GM19025 (cell line): Measurements from ENCODE around the gene SEMA5A.

Experiments
- ATAC-seq: cut with Tn5 transposase; IDR thresholded peaks from one replicate; pipeline ENCODE4 v1.9.1; 2021; ENCODE audit warnings: mild to moderate bottlenecking, low read depth, moderate library complexity; ENCODE audit not compliant: unreplicated experiment

The SEMA5A gene

GRCh38 chr5:9545992-9546851 lies at the start of gene SEMA5A:
SEMA5A (minus strand) TSS chr5:9546075; CDS start chr5:9379946, 166,129 bp downstream.
- ATAC-seq: peak; percentile 53

- ATAC-seq: no peak
These were observed 49.0 kb upstream of the SEMA5A start for GRCh38 chr5:9594913-9595312.

DNA sequence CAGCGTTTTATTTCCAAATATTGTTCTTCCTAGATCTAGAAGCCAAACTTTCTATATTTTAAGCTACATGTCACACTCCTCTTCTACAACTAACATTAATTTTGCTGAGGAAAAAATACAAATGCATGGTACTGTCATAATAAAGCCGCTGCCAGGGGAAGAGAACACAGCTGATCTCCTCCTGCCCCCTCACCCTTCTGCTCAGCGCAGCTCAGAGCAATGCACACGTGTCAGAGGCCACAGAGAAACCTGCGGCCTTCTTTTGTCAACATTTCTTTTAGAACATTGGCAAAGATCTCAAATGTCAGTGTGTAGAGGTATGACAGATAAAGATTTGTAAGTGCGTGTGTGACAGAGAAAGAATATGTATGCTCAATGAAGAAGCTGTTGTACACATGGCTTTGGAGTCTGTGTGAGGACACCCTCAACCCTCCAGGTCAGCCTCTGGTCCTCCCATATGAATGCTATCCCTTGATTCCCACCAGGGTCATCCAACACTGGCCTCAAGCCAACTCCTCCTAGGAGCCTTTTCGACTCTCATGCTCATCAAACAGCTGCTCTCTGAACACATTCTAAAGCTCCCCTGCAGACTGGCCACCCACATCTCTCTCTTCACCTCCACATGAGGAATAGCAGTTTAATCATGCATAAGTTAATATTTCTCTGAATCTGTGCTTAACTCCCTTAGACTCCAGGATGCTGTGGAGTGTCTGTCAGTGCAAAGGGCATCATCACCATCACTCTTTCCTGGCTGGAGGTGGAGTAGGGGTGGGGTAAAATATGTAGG lies 43.4 kb upstream of the SEMA5A start:
- no peak for ATAC-seq

- no peak for ATAC-seq
These were observed 42.4 kb upstream of the SEMA5A start for GRCh38 chr5:9588254-9588653.

GRCh38 chr5:9587135-9587534 lies 41.3 kb upstream of the SEMA5A start:
- no peak for ATAC-seq

- no peak for ATAC-seq
These were observed 36.5 kb upstream of the SEMA5A start for GRCh38 chr5:9582406-9582805.

DNA sequence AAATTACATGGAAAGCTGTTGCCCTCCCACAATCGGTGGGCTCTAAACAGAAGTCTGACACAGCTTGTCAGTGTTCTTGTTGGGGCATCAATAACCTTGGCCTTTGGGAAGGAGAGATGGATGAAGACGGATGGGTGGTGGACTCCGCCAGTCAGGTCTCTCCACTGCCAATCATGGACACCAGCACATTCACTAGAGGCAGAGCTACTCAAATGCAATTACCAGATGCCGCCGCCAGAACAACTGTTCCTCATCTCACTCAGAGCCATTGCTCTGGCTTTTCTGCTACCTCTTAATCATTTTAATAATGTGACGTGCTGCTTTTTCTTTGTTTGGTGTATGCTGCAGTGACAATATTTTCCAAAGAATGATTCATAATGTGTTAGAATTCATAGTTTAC lies 27.9 kb upstream of the SEMA5A start:
- ATAC-seq: no peak

DNA sequence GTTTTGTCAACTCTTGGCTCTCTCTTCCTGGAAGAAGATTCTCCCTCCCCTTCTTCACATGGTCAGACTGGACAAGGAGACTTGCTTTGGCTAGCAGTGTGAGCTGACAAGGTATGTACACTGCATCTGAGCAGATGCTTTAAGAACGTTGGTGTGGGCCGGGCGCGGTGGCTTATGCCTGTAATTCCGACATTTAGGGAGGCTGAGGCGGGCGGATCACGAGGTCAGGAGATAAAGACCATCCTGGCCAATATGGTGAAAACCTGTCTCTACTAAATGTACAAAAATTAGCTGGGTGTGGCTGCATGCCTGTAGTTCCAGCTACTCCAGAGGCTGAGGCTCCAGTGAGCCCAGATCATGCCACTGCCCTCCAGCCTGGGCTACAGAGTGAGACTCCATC lies 26.4 kb upstream of the SEMA5A start:
- ATAC-seq: no peak

- no peak for ATAC-seq
These were observed 25.0 kb upstream of the SEMA5A start for GRCh38 chr5:9570876-9571275.

DNA sequence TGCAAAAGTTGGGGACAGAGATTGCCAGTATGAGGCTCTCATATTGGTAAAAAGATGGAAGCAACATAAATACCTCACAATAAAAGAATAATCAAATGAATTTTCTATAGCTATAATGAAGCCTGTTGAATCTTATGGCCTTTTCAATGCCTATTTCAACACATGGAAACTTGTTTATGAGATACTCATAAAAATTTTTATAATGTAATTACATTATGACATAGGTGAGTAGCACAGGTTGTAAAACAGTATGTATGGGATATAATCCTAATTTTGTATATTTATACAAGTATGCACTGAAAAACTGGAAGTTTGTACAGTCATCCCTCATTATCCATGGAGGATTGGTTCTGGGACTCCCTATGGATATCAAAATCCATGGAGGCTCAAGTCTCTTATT lies 21.2 kb upstream of the SEMA5A start:
- no peak for ATAC-seq

DNA sequence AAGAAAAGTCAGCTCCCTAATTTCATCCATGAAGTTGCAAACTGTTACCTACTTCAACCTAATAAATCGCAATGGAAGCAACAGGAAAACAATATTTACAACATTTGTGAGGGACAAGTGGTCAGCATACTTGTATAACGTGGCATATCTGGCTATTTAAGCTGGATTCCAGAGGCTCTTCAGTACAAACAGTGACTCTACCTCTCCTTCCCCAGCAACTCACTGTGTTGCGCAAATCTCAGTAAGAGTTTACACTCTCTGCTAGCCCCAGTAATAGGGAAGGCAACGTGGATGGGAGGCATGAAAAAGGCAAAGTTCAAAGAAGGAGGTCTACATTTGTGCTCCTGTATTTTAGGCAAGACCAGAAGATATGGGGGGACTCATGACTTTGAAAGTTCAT lies 18.9 kb upstream of the SEMA5A start:
- no peak for ATAC-seq

DNA sequence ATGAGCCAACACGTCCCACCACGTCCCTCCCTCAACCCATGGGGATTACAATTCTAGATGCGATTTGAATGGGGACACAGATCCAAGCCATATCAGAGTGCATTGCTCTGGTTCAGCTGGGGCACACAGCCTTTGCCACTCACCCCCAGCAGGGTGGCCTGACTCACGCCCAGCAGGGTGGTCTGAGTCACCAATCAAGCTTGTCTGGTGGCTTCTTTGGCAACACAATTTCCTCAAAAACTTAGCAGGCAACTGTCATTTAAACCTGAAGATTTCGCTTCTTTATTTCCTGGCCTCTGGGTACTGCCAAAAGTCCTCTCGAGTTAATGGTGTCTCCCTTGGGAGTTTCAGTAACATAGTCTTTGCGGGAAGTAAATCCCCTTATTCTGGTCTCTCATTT lies 16.3 kb upstream of the SEMA5A start:
- no peak for ATAC-seq

DNA sequence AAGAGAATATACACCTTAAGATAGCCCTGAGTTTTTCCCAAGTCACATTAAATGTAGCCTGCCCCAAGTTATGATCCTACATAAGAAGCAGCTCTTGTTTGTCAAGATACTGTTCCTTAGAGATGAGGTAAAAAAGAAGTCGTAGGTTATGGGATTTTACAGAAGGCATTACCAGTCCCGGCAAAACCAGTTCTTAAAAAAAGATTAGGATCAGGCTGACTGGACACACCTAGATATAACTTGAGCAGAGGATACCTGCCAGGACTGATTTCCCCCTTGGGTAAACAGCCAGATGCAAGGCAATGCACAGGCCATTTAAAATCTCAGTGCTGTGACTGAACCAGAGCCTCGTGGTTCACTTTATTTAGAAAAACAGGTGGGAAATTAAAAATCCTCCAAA lies 14.1 kb upstream of the SEMA5A start:
- no peak for ATAC-seq

- ATAC-seq: no peak
These were observed 12.6 kb upstream of the SEMA5A start for GRCh38 chr5:9558319-9558965.

DNA sequence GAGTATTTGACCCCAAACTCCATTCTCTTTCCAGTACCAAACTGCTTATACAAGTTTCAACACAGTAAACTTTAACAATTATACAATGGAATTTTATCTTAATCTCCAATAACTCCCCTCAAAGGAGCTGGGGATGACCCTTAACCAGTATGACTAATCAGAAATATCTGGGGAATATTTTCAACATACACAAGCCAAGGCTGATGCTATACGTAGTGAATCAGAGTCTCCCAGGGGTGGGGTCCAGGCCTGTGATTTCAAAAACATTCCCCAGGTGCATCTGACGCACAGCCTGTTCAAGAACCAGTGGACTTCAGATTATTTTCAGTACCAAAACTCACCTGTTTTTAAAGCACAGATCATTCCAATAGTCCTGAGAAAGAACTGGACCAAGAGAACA lies 11.8 kb upstream of the SEMA5A start:
- no peak for ATAC-seq

GRCh38 chr5:9555961-9556360 lies 10.1 kb upstream of the SEMA5A start:
- no peak for ATAC-seq

GRCh38 chr5:9554122-9554521 lies 8.2 kb upstream of the SEMA5A start:
- ATAC-seq: no peak

- no peak for ATAC-seq
These were observed 7.7 kb upstream of the SEMA5A start for GRCh38 chr5:9553561-9553960.

DNA sequence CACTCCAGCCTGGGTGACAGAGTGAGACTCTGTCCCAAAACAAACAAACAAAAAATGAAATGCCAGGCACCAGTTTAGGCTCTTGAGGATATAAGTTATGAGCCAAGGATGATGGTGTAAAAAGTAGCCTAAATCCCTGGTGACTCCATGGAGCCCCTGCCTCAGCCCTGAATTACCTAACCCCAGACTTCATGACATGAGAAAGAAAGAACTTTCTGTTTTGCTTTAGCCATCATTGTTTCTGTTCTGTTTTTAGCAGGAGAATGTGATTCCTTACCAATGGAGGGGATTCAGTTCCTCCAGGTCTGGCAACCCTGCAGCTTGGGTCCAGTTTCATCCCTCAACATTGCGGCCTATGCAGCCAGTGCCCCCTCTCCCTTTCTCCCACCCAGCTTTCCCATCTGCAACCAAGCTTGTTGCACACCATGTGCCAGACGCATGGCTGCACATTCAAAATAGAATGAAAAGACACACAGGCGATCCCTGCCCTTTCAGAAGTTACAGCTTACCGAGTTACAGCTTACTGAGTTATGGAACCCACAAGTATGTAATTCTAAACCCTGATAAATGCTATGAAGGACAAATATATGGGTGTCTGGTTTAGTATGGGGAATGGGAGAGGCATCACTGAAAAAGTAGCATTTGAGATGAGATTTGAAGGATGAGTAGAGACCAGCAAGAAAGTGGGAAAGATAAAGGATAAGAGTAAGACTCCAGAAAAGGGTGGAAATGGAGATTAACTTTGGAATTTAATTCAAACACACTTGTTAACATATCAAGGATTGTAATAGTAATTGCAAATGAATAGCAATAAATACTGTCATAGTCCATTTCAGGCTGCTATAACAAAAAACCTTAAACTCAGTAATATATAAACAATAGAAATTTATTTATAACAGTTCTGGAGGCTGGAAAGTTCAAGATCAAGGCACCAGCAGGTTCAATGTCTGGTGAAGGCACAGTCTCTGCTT lies 6.0 kb upstream of the SEMA5A start:
- no peak for ATAC-seq

DNA sequence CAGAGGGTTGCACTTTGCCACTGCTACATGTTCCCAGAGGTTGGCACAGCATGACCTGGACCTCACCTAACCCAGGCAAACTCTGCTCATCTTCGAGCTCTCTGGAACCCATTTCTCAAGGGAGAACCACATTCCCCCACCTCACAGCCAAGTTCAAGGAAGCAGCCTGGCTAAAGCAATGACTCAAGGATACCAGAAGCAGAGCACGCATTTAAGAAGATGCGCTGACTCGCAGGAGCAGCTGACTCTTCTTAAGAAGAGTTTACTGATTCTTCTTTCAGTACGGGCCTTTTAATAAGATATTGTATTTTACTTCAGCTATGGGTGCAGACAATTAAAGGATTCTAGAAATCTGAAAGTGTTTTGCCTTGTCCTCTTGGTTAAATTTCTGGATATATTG lies 4.1 kb upstream of the SEMA5A start:
- no peak for ATAC-seq
